ENCODE results near the gene ZNF76. TPM values are rescaled to one million over a fixed set of nuclear protein-coding genes. Genes with fewer than 3 reads are reported as not detected.

The ZNF76 gene
- total and polyA plus RNA-seq, 3 experiments from 2014 or later, result 31.3 to 35.2 (median 33.6) TPM

DNA sequence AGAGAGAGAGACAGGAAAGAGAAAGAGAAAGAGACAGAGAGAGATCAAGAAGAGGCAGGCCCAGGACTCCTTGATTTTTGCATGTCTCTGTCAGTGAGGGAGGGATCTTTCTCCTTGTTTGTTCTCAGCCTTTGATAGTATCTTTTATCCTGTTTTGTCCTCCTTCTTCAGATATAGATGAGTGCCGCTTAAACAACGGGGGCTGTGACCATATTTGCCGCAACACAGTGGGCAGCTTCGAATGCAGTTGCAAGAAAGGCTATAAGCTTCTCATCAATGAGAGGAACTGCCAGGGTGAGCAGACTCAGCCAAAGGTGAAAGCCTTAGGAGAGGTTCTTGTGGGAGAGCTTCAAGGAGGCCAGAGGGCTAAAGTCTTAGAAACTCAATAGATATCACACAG is 20.0 kb upstream of the ZNF76 start:
- Mint-ChIP-seq H3K4me1 (peaks cover 3 to 5% (median 3%) of the 10 kb centered on the region in 3 donors), H3K27me3 (peaks cover 0 to 2% of the 10 kb centered on the region in 2 donors), H3K36me3 (peaks cover 4 to 12% (median 8%) of the 10 kb centered on the region in 3 donors), H3K9me3 (no peaks in the 10 kb centered on the region), H3K4me3 (no peak overlapping the region), H3K27ac (peak overlapping the region in 2 of 8 donors; percentile 6 to 23)
- Histone ChIP-seq H3K4me3 (ENCODE audit: low read length) (no peak overlapping the region), H3K27ac (ENCODE audit: low read depth, low read length) (no peak overlapping the region), H3K9me3 (ENCODE audit: low read length) (no peaks in the 10 kb centered on the region), H3K27me3 (ENCODE audit: insufficient read depth, low read length, poor library complexity, severe bottlenecking) (no peaks in the 10 kb centered on the region), H3K4me1 (ENCODE audit: insufficient read depth, low read length) (no peaks in the 10 kb centered on the region), H3K36me3 (ENCODE audit: insufficient read depth, low read length) (no peaks in the 10 kb centered on the region)
- ChIA-PET POLR2A (no interaction called here), CTCF (interaction anchor here (1.9 to 4.3 kb wide), 4 partner anchors 9 to 253 kb away, joined by 5 to 26 read pairs (median 16); no protein-coding TSS in a partner anchor)
- no peak for DNase-seq

- Histone ChIP-seq H3K4me3 (ENCODE audit: low read length) (no peak overlapping the region), H3K9me3 (ENCODE audit: low read length) (no peaks in the 10 kb centered on the region), H3K36me3 (ENCODE audit: insufficient read depth, low read length) (no peaks in the 10 kb centered on the region), H3K27ac (ENCODE audit: low read depth, low read length) (no peak overlapping the region), H3K4me1 (ENCODE audit: insufficient read depth, low read length) (no peaks in the 10 kb centered on the region), H3K27me3 (ENCODE audit: insufficient read depth, low read length, poor library complexity, severe bottlenecking) (no peaks in the 10 kb centered on the region)
- peak; percentile 49 to 78 (median 54) for DNase-seq
- H3K9me3 Mint-ChIP-seq, result no peaks in the 10 kb centered on the region
- H3K27ac Mint-ChIP-seq, result peak overlapping the region in 2 of 8 donors; percentile 78 to 90
- H3K4me3 Mint-ChIP-seq, result no peak overlapping the region
- H3K36me3 Mint-ChIP-seq, result peaks cover 7 to 27% (median 9%) of the 10 kb centered on the region in 3 donors
- H3K4me1 Mint-ChIP-seq, result peaks cover 3 to 5% (median 3%) of the 10 kb centered on the region in 3 donors
- POLR2A ChIA-PET, result no interaction called here
- peaks cover 0 to 2% of the 10 kb centered on the region in 2 donors for H3K27me3 Mint-ChIP-seq
- CTCF ChIA-PET, result interaction anchor here (0.9 to 4.3 kb wide), 20 partner anchors 9 to 781 kb away, joined by 3 to 26 read pairs (median 4); partner anchors contain the start of gene ZNF76
Measured at GRCh38 chr6:35240838-35241801, 18.4 kb upstream of the ZNF76 start.

GRCh38 chr6:35242486-35242885 is 17.0 kb upstream of the ZNF76 start:
- Histone ChIP-seq H3K27ac (ENCODE audit: low read depth, low read length) (no peak overlapping the region), H3K36me3 (ENCODE audit: insufficient read depth, low read length) (no peaks in the 10 kb centered on the region), H3K27me3 (ENCODE audit: insufficient read depth, low read length, poor library complexity, severe bottlenecking) (no peaks in the 10 kb centered on the region), H3K9me3 (ENCODE audit: low read length) (no peaks in the 10 kb centered on the region), H3K4me1 (ENCODE audit: insufficient read depth, low read length) (no peaks in the 10 kb centered on the region), H3K4me3 (ENCODE audit: low read length) (no peak overlapping the region)
- no peak for DNase-seq
- H3K4me3 Mint-ChIP-seq, result no peak overlapping the region
- ChIA-PET POLR2A (no interaction called here), CTCF (interaction anchor here (0.7 to 4.3 kb wide), 6 partner anchors 8 to 783 kb away, joined by 3 to 26 read pairs (median 10); no protein-coding TSS in a partner anchor)
- peaks cover 0 to 2% of the 10 kb centered on the region in 2 donors for H3K27me3 Mint-ChIP-seq
- H3K9me3 Mint-ChIP-seq, result no peaks in the 10 kb centered on the region
- H3K36me3 Mint-ChIP-seq, result peaks cover 7 to 28% (median 8%) of the 10 kb centered on the region in 3 donors
- peak overlapping the region in 1 of 8 donors; percentile 50 for H3K27ac Mint-ChIP-seq
- peaks cover 2 to 5% (median 3%) of the 10 kb centered on the region in 3 donors for H3K4me1 Mint-ChIP-seq

DNA sequence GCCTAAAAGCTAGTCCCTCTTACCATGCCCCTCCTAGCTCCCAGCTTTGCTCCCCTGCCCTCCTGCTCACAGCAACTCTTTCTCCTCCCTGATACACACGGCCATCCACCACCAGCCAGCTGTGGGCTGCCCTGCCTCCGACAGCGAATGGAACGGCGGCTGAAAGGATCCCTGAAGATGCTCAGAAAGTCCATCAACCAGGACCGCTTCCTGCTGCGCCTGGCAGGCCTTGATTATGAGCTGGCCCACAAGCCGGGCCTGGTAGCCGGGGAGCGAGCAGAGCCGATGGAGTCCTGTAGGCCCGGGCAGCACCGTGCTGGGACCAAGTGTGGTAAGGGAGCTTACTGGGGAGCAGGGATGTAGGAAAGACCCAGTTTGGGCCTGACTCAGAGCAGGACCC is 16.6 kb upstream of the ZNF76 start:
- Histone ChIP-seq H3K36me3 (ENCODE audit: insufficient read depth, low read length) (no peaks in the 10 kb centered on the region), H3K4me1 (ENCODE audit: insufficient read depth, low read length) (peaks cover 3% of the 10 kb centered on the region), H3K4me3 (ENCODE audit: low read length) (no peak overlapping the region), H3K27me3 (ENCODE audit: insufficient read depth, low read length, poor library complexity, severe bottlenecking) (no peaks in the 10 kb centered on the region), H3K27ac (ENCODE audit: low read depth, low read length) (no peak overlapping the region), H3K9me3 (ENCODE audit: low read length) (no peaks in the 10 kb centered on the region)
- no peak for DNase-seq
- ChIA-PET CTCF (interaction anchor here (1.7 to 4.3 kb wide), 2 partner anchors 97 to 256 kb away, joined by 4 to 19 read pairs; no protein-coding TSS in a partner anchor), POLR2A (no interaction called here)
- H3K27ac Mint-ChIP-seq, result no peak overlapping the region
- no peaks in the 10 kb centered on the region for H3K9me3 Mint-ChIP-seq
- H3K27me3 Mint-ChIP-seq, result peaks cover 0 to 2% of the 10 kb centered on the region in 2 donors
- H3K4me3 Mint-ChIP-seq, result no peak overlapping the region
- H3K36me3 Mint-ChIP-seq, result peaks cover 7 to 28% (median 8%) of the 10 kb centered on the region in 3 donors
- H3K4me1 Mint-ChIP-seq, result peaks cover 4 to 7% (median 5%) of the 10 kb centered on the region in 3 donors

DNA sequence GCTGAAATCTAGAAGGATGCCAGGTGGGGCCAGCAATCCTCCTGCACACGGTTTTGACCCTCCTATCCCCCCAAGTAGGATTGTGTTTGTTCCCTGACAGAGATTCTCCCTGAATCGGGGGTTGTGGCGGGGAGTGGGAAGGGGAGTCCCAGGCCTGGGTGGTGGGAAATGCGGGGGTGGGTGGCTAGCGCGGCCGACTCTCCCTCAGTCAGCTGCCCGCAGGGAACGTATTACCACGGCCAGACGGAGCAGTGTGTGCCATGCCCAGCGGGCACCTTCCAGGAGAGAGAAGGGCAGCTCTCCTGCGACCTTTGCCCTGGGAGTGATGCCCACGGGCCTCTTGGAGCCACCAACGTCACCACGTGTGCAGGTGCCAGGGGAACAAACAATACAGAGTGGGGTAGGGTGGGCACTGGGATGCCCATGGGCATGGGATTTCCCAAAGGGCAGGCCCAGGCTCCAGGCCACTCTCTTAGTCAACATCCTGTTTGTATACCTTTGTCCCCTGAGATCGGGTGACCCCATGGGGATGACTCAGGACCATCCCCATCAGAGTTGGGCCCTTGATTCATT is 16.1 kb upstream of the ZNF76 start:
- no peak overlapping the region for H3K4me3 Mint-ChIP-seq
- peaks cover 7 to 28% (median 8%) of the 10 kb centered on the region in 3 donors for H3K36me3 Mint-ChIP-seq
- H3K4me1 Mint-ChIP-seq, result peaks cover 5 to 10% (median 6%) of the 10 kb centered on the region in 3 donors
- H3K9me3 Mint-ChIP-seq, result no peaks in the 10 kb centered on the region
- CTCF ChIA-PET, result interaction anchor here (1.7 kb wide), 1 partner anchor 256 kb away, joined by 4 read pairs; no protein-coding TSS in a partner anchor
- Histone ChIP-seq H3K36me3 (ENCODE audit: insufficient read depth, low read length) (no peaks in the 10 kb centered on the region), H3K27ac (ENCODE audit: low read depth, low read length) (no peak overlapping the region), H3K27me3 (ENCODE audit: insufficient read depth, low read length, poor library complexity, severe bottlenecking) (no peaks in the 10 kb centered on the region), H3K9me3 (ENCODE audit: low read length) (no peaks in the 10 kb centered on the region), H3K4me3 (ENCODE audit: low read length) (no peak overlapping the region), H3K4me1 (ENCODE audit: insufficient read depth, low read length) (peaks cover 8% of the 10 kb centered on the region)
- peaks cover 0 to 2% of the 10 kb centered on the region in 2 donors for H3K27me3 Mint-ChIP-seq
- POLR2A ChIA-PET, result no interaction called here
- H3K27ac Mint-ChIP-seq, result no peak overlapping the region
- no peak for DNase-seq

DNA sequence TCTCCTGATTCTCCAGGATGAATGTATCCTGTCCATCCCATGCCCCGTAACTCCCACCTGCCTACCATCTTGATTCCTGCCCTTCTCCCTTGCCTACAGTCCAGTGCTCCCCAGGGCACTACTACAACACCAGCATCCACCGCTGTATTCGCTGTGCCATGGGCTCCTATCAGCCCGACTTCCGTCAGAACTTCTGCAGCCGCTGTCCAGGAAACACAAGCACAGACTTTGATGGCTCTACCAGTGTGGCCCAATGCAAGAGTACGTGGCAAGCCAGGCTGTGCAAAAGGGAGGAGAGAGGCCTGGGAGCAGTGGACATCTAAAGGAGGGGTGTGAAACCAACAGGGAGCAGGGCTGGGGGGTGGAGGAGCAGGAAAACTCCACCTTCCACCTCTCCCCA is 15.0 kb upstream of the ZNF76 start:
- H3K4me1 Mint-ChIP-seq, result peaks cover 5 to 13% (median 6%) of the 10 kb centered on the region in 3 donors
- peaks cover 8% of the 10 kb centered on the region for H3K4me1 ChIP-seq (ENCODE audit: insufficient read depth, low read length)
- peaks cover 0 to 2% of the 10 kb centered on the region in 2 donors for H3K27me3 Mint-ChIP-seq
- H3K4me3 ChIP-seq (ENCODE audit: low read length), result no peak overlapping the region
- no peaks in the 10 kb centered on the region for H3K36me3 ChIP-seq (ENCODE audit: insufficient read depth, low read length)
- no peak for DNase-seq
- H3K9me3 Mint-ChIP-seq, result no peaks in the 10 kb centered on the region
- H3K27me3 ChIP-seq (ENCODE audit: insufficient read depth, low read length, poor library complexity, severe bottlenecking), result no peaks in the 10 kb centered on the region
- H3K9me3 ChIP-seq (ENCODE audit: low read length), result no peaks in the 10 kb centered on the region
- H3K27ac ChIP-seq (ENCODE audit: low read depth, low read length), result no peak overlapping the region
- H3K4me3 Mint-ChIP-seq, result no peak overlapping the region
- no peak overlapping the region for H3K27ac Mint-ChIP-seq
- peaks cover 7 to 28% (median 8%) of the 10 kb centered on the region in 3 donors for H3K36me3 Mint-ChIP-seq
- POLR2A ChIA-PET, result no interaction called here
- CTCF ChIA-PET, result interaction anchor here (1.5 kb wide), 1 partner anchor 20 kb away, joined by 4 read pairs; no protein-coding TSS in a partner anchor

GRCh38 chr6:35247642-35248231 is 11.8 kb upstream of the ZNF76 start:
- H3K9me3 Mint-ChIP-seq, result no peaks in the 10 kb centered on the region
- no peaks in the 10 kb centered on the region for H3K27me3 ChIP-seq (ENCODE audit: insufficient read depth, low read length, poor library complexity, severe bottlenecking)
- POLR2A ChIA-PET, result no interaction called here

More at GRCh38 chr6:35247642-35248231, 11.8 kb upstream of the ZNF76 start:
- Mint-ChIP-seq H3K4me1 (peaks cover 0 to 10% (median 6%) of the 10 kb centered on the region in 3 donors), H3K4me3 (no peak overlapping the region), H3K27me3 (no peaks in the 10 kb centered on the region), H3K36me3 (peaks cover 3 to 26% (median 7%) of the 10 kb centered on the region in 3 donors), H3K27ac (peak overlapping the region in 5 of 8 donors; percentile 3 to 75 (median 7))
- CTCF ChIA-PET, result no interaction called here
- H3K27ac ChIP-seq (ENCODE audit: low read depth, low read length), result no peak overlapping the region
- H3K4me1 ChIP-seq (ENCODE audit: insufficient read depth, low read length), result peaks cover 8% of the 10 kb centered on the region
- H3K4me3 ChIP-seq (ENCODE audit: low read length), result no peak overlapping the region
- H3K9me3 ChIP-seq (ENCODE audit: low read length), result no peaks in the 10 kb centered on the region
- DNase-seq, result no peak
- H3K36me3 ChIP-seq (ENCODE audit: insufficient read depth, low read length), result no peaks in the 10 kb centered on the region

All from CD8-positive, alpha-beta memory T cell (primary cell).